ENCODE data around the gene ALPP.
"Not testable (repeated sequence)": the region's sequence is repeated elsewhere in the genome, so short reads cannot be mapped to it uniquely, and the experiment has no call there.

ALPP gene

GRCh38 chr2:232362174-232362900, 16.2 kb upstream of the ALPP start:
- Histone ChIP-seq H3K4me1 (ENCODE audit: control insufficient read depth, insufficient read depth, low read length) (no peaks in the 10 kb centered on the region), H3K4me3 (ENCODE audit: low read depth, low read length) (no peak overlapping the region), H3K9me3 (ENCODE audit: control insufficient read depth, insufficient read depth, low read depth, low read length) (no peaks in the 10 kb centered on the region), H3K36me3 (ENCODE audit: control insufficient read depth in 2 of 2, insufficient read depth in 1 of 2, low read length in 2 of 2) (no peaks in the 10 kb centered on the region), H3K27ac (ENCODE audit: extremely low read depth, low read depth, low read length) (no peak overlapping the region)
- TF ChIP-seq ZNF140 (tag by site-specific recombination; IDR thresholded peaks at IDR 0.05) (no peak), ZNF114 (tag by site-specific recombination; IDR thresholded peaks at IDR 0.05) (no peak), ZBTB1 (tag by site-specific recombination; IDR thresholded peaks at IDR 0.05) (no peak), ZNF280C (tag by site-specific recombination; IDR thresholded peaks at IDR 0.05) (no peak), OSR2 (tag by site-specific recombination; IDR thresholded peaks at IDR 0.05) (no peak)
- ChIA-PET CTCF (interaction anchor here (0.6 kb wide), 1 partner anchor 22 kb away, joined by 3 read pairs; no protein-coding TSS in a partner anchor), POLR2A (no interaction called here)

GRCh38 chr2:232363064-232363783, 15.3 kb upstream of the ALPP start:
- POLR2A ChIA-PET; H3K9me3 ChIP-seq (ENCODE audit: control insufficient read depth, insufficient read depth, low read depth, low read length); H3K4me3 ChIP-seq (ENCODE audit: low read depth, low read length); H3K36me3 ChIP-seq (ENCODE audit: control insufficient read depth in 2 of 2, insufficient read depth in 1 of 2, low read length in 2 of 2); H3K4me1 ChIP-seq (ENCODE audit: control insufficient read depth, insufficient read depth, low read length); H3K27ac ChIP-seq (ENCODE audit: extremely low read depth, low read depth, low read length): not testable (repeated sequence)
- CTCF ChIA-PET: interaction anchor here (0.7 to 1.5 kb wide), 3 partner anchors 50 to 461 kb away, joined by 3 to 4 read pairs (median 3); no protein-coding TSS in a partner anchor

- CTCF ChIA-PET: interaction anchor here (0.6 to 1.5 kb wide), 7 partner anchors 49 to 466 kb away, joined by 3 to 4 read pairs (median 3); no protein-coding TSS in a partner anchor
Observed at GRCh38 chr2:232363784-232364615, 14.6 kb upstream of the ALPP start.

GRCh38 chr2:232364806-232365594, 13.6 kb upstream of the ALPP start:
- H3K4me1 ChIP-seq (ENCODE audit: control insufficient read depth, insufficient read depth, low read length); H3K4me3 ChIP-seq (ENCODE audit: low read depth, low read length); POLR2A ChIA-PET; H3K27ac ChIP-seq (ENCODE audit: extremely low read depth, low read depth, low read length); H3K9me3 ChIP-seq (ENCODE audit: control insufficient read depth, insufficient read depth, low read depth, low read length); H3K36me3 ChIP-seq (ENCODE audit: control insufficient read depth in 2 of 2, insufficient read depth in 1 of 2, low read length in 2 of 2): not testable (repeated sequence)
- CTCF ChIA-PET: interaction anchor here (0.6 to 5.2 kb wide), 9 partner anchors 10 to 464 kb away, joined by 3 to 49 read pairs (median 5); no protein-coding TSS in a partner anchor

More at GRCh38 chr2:232363784-232364615, 14.6 kb upstream of the ALPP start:
- H3K4me1 ChIP-seq (ENCODE audit: control insufficient read depth, insufficient read depth, low read length): no peaks in the 10 kb centered on the region
- TF ChIP-seq ZNF747 (tag by site-specific recombination; IDR thresholded peaks at IDR 0.05): no peak
- no peak for TF ChIP-seq ZBTB49 (tag by site-specific recombination; IDR thresholded peaks at IDR 0.05; ENCODE audit: low read depth)
- TF ChIP-seq ZFP69B (tag by site-specific recombination; IDR thresholded peaks at IDR 0.05): no peak
- no peak for TF ChIP-seq ZBTB17 (tag by site-specific recombination; IDR thresholded peaks at IDR 0.05)
- no peak for TF ChIP-seq ZBTB6 (tag by site-specific recombination; IDR thresholded peaks at IDR 0.05)
- TF ChIP-seq ZNF19 (tag by site-specific recombination; IDR thresholded peaks at IDR 0.05; ENCODE audit: low read depth): no peak
- no peak for TF ChIP-seq ZNF16 (tag by site-specific recombination; IDR thresholded peaks at IDR 0.05; ENCODE audit: low read depth)
- TF ChIP-seq ZNF146 (tag by site-specific recombination; IDR thresholded peaks at IDR 0.05): no peak
- no peak for TF ChIP-seq KLF8 (tag by site-specific recombination; IDR thresholded peaks at IDR 0.05)
- no peak for TF ChIP-seq ZNF473 (tag by site-specific recombination; IDR thresholded peaks at IDR 0.05)
- H3K27ac ChIP-seq (ENCODE audit: extremely low read depth, low read depth, low read length): no peak overlapping the region
- POLR2A ChIA-PET: no interaction called here
- H3K4me3 ChIP-seq (ENCODE audit: low read depth, low read length): no peak overlapping the region
- no peaks in the 10 kb centered on the region for H3K9me3 ChIP-seq (ENCODE audit: control insufficient read depth, insufficient read depth, low read depth, low read length)
- no peaks in the 10 kb centered on the region for H3K36me3 ChIP-seq (ENCODE audit: control insufficient read depth in 2 of 2, insufficient read depth in 1 of 2, low read length in 2 of 2)

Data from HEK293 (cell line).